Midbrain (tissue), 1 donor: ENCODE measurements around the gene ZMYND10.

Experiments used
- DNase-seq: peaks from one replicate; lab custom pipeline; 2025; lab: John Stamatoyannopoulos, UW

ZMYND10 gene

DNA sequence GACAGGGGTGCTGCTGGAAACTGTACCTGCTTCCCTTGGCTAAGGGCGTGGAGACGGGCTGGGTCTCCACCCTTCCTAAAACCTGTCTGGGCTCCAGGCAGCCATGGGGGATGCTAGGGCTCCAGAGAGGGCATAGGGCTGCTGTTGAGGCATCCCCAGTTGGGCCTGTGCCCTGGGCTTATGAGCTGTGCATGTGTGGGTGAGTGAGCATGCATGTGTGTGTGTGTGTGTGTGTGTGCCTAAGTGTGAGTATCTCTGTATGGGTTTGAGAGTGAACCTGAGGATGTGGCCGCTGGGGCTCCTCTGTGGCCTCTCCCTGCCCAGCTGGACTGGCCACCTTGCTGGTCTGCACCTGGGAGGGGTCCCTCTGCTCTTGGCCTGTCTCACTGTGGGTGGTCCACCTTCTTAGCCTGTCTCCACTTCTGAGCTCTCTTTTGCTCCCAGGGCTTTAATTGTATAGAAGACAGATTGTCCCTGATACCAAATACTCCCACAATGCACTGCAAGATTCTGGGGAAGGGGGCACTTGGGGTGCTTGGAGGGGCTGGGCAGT, 25.7 kb upstream of the ZMYND10 start:
- DNase-seq: no peak

- DNase-seq: no peak
Observed at GRCh38 chr3:50370594-50370993, 25.1 kb upstream of the ZMYND10 start.

GRCh38 chr3:50369012-50369670, 23.6 kb upstream of the ZMYND10 start:
- DNase-seq: no peak

GRCh38 chr3:50365842-50366220, 20.3 kb upstream of the ZMYND10 start:
- no peak for DNase-seq

DNA sequence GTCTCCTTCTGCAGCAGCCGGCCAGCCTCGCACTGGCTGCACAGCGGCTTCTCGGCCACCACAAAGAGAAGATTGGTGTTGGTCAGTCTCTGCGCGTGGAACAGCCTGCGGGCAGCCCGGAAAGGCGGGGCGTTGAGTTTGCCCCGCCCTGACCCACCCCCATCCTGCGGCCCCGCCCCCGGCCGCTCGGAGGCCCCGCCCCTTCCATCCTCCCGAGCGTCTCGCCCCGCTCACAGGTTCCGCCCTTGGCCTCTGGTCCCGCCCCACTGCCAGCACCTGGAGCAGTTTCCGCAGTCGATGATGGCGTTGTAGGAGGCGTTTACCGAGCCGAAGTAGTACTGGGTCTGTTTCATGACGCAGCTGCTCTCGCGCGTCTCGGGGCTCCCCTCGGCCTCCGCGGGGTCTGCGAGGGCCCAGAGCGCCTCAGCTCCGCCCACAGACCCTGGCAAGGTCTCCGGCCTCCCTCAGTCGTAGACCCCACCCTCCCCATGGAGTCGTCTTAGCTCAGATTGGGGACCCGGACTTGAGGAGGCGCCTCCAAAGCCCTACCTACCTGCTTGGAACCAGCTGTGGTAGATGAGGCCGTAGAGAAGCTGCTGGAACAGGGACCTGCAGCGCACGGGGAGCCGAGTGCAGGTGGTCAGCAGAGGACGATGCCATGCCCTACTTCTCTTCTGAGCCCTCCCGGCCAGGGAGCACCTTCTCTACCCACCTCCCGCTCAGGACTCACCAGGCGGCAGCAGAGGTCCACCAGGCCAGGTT, 19.7 kb upstream of the ZMYND10 start:
- peak; percentile 53 for DNase-seq

GRCh38 chr3:50364573-50365079, 19.1 kb upstream of the ZMYND10 start:
- no peak for DNase-seq

DNA sequence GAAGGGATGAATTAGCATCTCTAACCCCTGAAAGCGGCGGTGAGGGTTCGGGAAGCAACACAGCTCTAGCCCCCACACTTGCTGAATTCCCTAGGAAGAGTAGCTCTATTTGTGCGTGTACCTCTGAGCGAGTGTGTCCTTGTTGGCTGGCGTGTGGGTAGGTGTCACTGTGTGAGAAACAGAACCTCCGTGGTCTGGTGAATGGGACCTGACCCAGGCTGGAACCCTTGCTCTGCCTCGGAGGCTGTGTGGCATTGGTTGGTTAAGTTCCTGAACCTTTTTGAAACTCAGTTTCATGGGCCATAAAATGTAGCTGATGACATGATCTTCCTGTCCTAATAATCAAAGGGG, 14.2 kb upstream of the ZMYND10 start:
- no peak for DNase-seq

DNA sequence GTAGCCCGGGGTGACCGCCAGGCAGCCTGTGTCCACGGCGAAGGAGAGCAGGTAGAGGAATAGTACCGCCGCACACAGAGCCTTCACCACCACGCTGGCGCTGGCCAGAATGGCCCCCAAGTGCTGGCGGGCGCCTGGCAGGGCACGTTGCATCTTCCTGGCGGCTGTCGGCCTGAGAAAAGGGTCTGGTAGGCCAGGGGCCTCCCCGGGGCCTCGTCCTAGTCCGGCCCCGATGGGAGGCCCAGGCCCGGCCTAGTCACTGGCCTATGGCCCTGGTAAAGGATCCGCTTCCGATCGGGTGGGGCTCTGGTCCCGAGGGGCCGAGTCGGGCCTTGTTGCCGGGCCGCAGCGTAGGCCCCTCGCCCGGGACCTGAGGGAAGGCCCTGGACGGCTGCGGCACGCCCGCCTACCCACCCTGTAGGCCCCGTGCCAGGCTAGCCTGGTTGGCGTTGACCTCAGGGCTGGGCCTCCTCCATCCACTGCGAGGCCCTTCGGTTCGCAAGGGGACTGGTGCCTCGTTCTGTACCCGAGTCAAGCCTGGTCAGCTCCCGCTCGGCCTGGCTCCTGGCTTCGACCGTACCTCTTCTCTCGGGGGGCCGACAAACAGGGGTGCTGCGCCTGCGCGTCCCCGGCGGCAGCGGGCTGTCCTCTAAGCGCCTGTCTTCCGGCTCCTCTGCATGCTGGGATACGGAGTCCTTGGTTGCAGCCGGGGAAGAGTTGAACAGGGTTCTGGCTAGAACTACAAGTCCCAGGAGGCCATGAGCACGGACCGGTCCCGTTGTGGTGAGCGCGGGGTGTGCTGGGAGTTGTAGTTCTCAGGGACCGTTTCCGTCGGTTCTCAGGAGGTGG, 13.6 kb upstream of the ZMYND10 start, which contains the start of gene TMEM115:
Gene TMEM115, minus strand, starts transcription at position 611 of the 849 bp plus-strand sequence. Its CDS starts 458 bp downstream, at position 153.
- DNase-seq: peak; percentile 99

DNA sequence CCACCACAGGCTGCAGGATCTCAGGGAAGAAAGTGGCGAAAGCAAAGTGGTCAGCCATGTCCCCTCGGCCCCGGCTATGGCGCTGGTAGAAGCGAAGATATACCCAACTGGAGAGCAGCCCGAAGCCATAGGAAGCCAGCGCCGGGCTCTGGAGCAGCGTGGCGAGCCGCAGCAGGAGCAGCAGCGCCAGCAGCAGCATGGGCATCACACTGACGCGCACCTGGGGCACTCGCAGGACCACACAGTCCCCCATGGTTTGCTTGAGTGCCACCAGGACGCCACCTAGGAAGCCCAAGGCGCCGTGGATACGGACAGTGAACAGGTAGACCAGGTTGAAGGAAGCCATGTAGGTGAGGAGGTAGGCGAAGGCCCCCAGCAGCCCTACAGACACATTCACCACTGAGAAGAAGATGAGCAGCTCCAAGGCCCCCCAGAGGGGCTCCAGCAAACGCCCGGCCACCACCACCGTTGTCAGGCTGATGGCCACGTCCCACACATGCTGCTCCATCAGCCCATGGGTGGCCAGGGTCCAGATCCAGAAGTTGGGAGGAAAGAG, 12.9 kb upstream of the ZMYND10 start:
- no peak for DNase-seq

- DNase-seq: no peak
Observed at GRCh38 chr3:50357481-50357880, 11.9 kb upstream of the ZMYND10 start.

DNA sequence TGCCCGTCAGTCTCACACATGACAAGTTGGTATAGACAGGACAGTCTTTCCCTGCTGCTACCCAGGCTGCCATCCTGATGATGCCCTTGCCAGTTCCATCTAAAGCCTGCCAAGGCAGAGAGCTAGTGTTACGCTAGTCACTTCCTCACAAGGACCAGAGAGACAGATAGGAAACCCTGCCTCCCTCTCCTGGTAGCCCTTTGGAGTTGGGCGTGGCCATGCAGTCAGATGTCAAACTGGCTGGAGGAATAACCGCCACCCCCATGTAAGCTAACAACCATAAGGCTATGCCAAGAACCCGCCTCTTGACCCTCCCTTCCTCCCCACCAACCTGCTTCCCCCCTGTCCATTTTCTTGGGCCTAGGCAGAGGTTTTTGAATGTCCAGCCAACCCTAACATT, 11.0 kb upstream of the ZMYND10 start:
- no peak for DNase-seq

GRCh38 chr3:50355829-50356552, 10.5 kb upstream of the ZMYND10 start:
- DNase-seq: no peak

GRCh38 chr3:50354850-50355249, 9.3 kb upstream of the ZMYND10 start:
- DNase-seq: no peak

DNA sequence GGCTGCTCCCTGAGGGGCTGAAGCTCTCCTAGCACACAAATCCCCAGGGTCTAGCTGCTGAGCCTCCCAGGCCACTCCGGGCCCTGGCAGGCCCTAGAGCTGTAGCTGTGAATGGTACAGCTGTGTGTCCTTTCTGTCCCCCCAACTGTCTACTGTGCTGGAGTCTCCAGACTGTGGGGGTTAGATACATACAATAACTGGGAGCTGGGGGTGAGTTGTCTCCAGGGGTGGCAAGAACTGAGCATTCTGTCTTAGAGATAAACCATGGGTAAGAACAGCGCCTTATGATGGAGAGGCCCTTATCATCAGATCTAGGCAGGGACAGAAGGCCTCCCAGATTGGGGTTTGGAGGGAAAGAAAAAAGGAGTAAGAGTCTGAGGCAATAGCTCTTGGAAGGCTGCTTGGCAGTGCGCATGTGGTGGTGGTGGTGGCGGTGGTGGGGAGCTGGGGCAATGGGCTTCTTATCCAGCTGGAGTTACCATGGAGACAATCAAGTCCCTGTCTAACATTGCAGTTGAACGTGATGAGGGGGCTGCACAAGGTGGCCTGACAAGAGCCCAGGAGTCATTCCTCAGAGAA, 8.7 kb upstream of the ZMYND10 start:
- DNase-seq: no peak

- no peak for DNase-seq
Observed at GRCh38 chr3:50353245-50354004, 7.9 kb upstream of the ZMYND10 start.

- DNase-seq: no peak
Observed at GRCh38 chr3:50352781-50353180, 7.2 kb upstream of the ZMYND10 start.

DNA sequence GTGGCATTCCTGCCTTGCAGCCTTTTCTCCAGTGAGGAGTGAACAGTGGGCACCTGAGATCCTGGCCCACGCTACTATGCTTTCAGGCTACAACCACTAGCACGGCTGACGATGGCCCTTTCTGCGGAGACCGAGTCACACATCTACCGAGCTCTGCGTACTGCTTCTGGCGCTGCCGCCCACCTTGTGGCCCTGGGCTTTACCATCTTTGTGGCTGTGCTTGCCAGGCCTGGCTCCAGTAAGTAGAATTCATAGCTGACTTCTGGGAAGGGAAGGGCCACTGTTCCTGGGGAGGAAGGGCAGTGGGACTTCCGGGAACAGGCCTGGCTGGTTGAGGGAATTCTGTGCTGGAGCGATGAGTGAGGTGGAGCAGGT, 5.8 kb upstream of the ZMYND10 start:
- no peak for DNase-seq

DNA sequence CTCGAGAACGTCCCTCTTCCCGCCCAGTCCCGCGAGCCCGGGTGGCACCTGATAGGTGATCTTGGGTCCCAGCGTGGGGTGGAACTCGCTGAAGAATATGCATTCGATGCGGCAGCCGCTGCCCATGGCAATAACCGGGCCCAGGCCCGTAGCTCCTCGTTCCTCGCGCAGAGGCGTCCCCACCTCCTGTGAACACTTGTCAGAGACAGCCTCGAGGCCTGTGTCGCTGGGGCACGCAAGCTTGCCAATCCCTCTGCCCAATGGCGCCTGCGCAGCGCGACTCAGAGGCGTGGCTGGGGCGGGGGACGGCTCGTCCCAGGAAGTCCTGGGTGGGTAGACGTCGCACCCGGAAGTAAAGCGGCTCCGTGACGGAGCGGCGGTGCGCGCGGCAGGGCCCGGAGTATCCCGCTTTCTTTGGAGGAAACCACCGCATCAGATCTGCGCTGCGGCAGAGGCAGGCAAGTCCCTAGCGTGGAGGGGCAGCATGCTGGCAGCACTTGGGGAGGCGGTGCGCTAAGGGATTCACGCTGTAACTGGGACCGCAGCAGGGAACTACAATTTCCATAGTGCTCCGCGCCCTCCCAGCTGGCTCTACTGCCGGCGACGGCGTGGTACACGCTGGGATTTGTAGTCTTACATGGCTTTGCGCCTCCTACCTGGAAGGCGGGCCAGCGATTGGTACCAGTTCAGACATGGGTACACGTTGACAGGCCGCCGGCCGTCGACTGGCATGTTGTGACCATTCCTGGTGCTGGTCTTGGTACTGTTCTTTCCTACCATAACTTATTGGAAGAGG, 5.2 kb upstream of the ZMYND10 start, which contains the start of the genes CYB561D2 and NPRL2:
Gene CYB561D2, plus strand, starts transcription at position 336 of the 796 bp plus-strand sequence. CDS start 572 bp downstream, outside the sequence.
Gene NPRL2, minus strand, starts transcription at position 249 of the 796 bp plus-strand sequence. Its CDS starts 123 bp downstream, at position 126.
- peak; percentile 98 for DNase-seq

DNA sequence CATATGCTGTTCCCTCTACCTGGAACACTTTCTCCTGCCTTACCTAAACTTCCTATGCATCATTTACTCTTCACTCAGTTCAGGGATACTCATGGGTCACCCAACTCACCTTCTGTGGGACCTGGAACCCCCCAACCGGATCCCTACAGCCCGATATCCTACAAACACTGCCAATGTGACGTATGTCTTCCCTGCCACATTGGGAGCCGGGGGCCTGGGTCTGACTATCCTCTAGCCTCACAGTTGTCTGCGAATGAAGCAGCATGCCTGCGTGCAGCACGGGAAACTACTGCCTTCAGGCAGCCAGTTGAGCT, 4.6 kb upstream of the ZMYND10 start:
- no peak for DNase-seq
